GM19351 (cell line): ENCODE data around the gene SCUBE1.
A peak's percentile ranks its signal among the peaks of the same experiment; 100 is the strongest.

ENCODE experiments used
- ATAC-seq: cut with Tn5 transposase; IDR thresholded peaks from one replicate; pipeline ENCODE4 v1.9.1; 2021; ENCODE audit warnings: mild to moderate bottlenecking, moderate library complexity; ENCODE audit not compliant: unreplicated experiment

The SCUBE1 gene

GRCh38 chr22:43267332-43267980, 75.7 kb downstream of the SCUBE1 start:
- ATAC-seq = no peak

GRCh38 chr22:43266076-43266475, 77.1 kb downstream of the SCUBE1 start:
- no peak for ATAC-seq

DNA sequence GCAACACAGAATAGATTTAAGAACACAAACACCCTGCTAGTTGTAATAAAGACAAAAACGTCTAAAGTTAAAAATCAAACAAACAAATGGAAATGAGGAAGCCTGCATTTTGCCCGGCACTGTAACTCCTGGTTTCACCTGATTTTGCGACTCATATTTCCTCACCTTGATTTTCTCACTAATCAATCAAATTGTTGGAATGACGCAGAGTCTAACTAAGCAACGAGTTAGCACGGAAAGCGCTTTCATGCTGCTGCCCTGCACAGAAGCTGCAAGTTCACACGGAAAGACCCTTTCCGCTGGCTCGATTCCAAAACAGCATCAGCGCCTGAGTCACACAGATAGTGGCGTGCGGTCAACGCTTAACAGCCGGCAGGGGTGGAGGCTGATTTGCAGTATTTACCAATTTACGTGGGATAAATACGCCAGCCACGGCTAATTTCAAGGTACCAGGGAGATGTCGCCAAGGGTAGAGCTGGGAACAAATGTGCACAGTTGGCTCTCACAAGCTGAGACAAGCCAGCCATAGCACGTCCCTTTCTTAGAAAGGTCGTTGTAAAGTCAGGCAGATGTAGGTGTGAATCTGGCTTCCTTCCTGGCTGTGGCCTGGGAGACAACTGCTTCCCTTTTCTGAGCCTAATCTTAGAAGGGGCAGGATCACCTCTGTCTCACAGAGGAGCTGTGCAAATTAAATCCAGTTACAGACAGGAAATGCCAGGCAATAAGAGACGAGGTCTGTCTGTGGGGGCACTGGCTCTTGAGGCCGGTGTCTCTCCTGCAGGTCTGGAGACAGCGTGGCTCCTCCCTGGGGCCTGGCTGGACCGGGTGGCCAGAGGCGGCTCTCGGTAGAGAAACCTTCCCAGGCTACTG, 79.3 kb downstream of the SCUBE1 start:
- peak; percentile 72 for ATAC-seq

- ATAC-seq = no peak
Observed at GRCh38 chr22:43262990-43263644, 80.1 kb downstream of the SCUBE1 start.

DNA sequence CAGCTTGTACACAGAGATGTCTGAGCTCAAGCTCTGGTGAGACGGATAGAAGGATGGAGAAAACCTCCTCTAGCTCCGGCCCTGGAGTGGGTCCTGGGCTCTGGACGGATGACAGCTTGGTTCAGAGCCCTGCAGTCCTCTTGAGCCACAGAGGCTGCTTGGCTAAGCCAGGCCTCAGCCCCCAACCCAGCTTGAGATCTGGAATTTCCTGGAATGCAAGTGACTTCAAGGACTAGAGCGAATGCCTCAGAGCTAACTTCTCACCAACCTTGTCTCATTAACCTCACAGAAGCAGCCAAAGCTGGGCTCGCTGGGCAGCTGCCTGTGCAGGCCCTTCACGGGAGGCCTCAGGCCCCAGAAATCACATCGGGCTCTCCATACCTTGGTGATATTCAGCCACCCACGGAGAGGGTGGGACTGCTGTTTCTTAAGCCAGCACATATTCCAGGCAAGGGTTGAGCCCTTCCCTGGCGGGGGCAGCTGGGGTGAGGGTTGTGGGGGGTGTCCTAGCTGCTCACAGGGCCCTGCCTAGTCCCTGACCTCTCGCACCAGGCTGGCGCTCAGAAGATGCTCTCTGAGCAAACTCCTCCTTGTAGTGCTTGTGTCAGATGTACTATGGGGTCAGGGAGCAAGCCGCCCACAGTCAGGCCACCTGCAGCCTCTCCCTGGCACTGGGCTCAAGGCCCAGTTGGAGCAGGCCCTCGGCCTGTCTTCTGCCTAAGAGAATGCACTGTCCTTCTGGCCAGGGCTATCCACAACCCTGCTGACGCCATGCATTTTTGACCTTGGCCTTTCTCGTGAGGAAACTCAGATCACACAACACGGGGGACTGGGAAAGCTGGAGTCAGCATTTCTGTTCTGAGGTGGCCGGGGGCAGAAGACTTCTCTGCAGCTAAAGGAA, 82.6 kb downstream of the SCUBE1 start:
- no peak for ATAC-seq

GRCh38 chr22:43257961-43258360, 85.2 kb downstream of the SCUBE1 start:
- no peak for ATAC-seq

- ATAC-seq = no peak
Observed at GRCh38 chr22:43257549-43257948, 85.6 kb downstream of the SCUBE1 start.

DNA sequence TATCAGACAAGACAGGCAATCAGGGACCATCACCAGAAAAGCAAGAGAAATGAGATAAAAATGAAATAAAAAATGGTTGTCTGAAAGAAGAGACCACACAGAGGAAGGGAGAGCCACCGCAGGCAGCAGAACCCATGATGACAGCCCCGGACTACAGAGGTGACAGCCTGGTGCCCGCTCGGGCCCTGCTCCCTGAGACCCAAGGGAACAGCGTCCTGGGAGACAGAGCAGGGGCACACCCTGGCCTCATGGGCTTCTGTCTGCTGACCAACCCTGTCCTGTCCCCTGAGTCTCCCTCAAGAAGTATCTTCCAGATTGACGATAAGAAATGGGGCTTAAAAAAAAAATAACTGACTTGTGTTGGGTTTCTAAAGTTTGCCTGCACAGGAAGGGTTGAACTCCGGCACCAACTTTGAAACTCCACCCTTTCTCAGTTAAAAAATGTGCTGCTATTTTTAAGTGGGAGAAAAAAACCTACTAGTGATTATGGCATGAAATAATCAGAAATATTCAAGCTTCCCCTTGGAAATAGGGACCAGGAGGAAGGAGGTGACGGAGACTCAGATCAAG, 86.1 kb downstream of the SCUBE1 start:
- no peak for ATAC-seq

DNA sequence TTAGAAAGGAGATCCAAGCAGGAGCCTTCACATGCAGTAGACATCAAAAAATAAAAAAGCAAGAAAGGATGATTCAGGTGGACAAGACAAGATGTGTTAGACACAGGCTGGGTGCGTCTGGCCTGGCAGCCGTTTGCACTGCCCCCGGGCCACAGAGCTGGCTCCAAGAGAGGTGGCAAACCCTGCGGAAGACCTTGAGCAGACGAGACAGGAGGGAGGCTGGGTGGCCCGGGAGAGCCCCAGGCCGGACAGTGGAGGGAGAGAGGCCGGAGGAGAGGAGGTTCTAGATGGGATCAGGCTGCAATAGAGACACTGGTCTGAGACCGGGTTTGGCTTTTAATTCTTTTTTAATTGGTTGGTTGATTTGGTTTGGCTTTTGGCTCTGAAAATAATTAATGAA, 86.6 kb downstream of the SCUBE1 start:
- ATAC-seq = no peak

GRCh38 chr22:43255299-43255698, 87.9 kb downstream of the SCUBE1 start:
- no peak for ATAC-seq

DNA sequence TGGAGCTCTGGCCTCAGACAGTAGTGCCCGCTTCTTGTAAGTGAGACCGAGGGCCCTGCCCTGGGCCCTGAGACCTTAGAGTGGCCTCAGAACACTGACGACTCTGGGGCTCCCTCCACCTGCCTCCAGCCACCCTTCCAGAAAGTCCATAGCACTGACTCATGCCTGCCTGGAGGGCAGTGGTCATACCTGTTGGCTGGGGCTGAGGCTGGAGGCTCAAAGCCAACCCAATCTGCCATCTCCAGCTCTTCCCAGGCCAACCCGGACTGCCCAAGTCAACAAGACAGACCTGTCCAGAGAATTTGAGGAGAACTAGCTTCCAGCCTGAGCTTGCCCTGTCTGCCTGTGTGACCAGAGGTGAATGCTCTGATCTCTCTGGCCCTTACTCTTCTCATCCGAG, 89.3 kb downstream of the SCUBE1 start:
- no peak for ATAC-seq

- no peak for ATAC-seq
Observed at GRCh38 chr22:43252319-43252718, 90.9 kb downstream of the SCUBE1 start.

DNA sequence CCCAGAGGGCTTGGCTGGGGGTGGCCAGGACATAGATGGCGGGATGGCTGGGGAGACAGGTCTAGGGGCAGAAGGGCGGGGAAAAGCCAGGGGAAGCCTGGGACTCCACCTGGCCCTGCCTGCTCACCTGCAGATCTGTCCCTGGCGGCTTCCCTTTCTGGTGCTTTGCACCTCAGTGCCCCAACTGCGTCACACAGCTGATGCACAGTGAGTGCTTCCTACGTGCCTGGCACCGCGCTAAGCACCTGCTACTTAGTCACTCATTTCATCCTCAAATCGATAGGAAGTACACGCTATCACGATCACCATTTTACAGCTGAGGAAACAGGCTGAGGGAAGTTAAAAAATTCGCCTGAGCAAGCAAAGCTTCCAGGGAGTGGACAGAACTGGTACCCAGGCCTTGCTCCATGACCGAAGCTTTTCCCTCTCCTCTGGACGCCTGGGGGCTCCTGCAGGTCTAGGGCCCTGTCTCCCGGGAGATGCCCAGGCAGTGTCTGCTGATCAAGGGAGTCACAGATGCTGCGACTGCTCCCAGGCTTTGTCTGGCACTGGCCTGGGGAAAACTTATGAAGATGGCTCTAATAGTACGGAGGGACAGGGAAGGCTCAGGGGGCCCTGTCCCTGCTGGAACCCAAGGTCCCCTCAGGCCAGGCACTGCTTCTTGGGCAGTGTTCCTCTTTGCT, 93.2 kb downstream of the SCUBE1 start:
- ATAC-seq = no peak

GRCh38 chr22:43247546-43248260, 95.5 kb downstream of the SCUBE1 start:
- no peak for ATAC-seq

DNA sequence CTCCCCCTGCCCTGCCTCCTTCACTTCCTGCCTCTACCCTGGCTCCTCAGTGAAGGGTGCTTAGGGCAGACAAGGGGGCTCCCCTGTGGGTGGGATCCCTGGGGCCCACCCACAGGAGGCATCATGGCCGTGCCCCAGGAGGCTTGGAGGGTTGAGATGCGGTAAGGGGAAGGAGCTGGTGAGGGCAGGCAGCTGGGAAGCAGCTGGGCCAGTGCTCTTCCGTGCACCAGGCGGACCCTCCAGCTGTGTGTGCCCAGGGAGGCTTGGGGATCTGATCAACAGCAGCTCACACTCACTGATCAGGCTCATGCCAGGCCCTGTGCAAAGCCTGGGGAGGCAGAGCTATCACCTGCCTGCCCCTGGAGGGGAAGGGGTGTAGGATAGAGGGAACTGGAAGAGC, 97.0 kb downstream of the SCUBE1 start:
- ATAC-seq = no peak

DNA sequence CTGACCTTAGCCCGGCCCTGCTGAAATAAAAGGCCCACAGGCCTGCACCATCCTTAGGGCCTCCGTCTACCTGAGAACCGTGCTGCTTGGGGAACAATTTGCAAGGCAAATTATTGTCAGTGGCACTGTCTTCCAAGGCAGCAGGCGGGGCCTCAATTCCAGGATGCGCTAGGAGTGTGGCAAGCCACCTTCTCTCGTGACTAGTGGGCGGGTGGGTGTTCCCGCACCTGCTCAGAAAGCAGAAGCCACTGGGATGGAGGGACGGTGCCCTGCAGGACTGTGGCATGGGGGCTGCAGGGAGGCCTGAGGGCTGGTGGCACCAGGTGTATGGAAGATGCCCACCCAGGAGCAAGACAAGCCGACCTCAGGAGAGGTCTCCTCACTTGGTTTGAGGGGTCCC, 97.5 kb downstream of the SCUBE1 start:
- no peak for ATAC-seq

DNA sequence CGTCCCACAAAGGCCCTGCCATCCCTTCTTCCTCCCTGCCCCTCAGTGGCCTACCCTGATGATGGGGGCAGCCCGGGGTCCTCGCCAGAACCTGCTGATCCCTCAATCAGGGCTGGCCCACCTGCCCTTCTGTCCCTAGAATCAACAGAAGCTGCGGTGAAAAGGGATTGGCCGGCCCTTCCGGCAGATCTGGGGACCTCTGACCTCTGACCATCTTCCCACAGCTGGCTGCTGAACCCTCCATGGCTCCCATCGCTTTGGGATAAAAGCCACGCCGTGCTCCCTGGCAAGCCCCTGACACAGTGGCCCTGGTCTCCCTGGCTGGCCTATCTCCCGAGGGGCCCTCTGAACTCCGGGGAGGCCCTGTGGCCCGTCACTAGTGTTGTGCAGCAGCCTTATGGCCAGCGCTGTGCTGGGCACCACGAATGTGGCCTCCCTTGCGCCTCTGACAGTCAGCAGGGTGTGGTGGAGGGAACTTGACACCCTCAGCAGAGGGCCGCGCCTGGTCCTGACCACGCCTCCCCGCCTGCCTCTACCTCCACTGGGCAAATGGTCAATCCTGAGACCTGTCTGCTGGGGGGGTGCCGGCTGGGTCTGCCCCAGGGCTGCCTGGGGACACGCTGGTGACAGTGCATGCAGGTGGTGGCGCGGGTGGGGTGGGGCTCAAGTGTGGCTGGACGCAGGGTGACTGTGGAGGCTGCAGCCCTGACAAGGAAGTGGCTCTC, 98.2 kb downstream of the SCUBE1 start:
- ATAC-seq = no peak

- no peak for ATAC-seq
Observed at GRCh38 chr22:43244402-43244801, 98.8 kb downstream of the SCUBE1 start.

GRCh38 chr22:43243324-43243723, 99.8 kb downstream of the SCUBE1 start:
- no peak for ATAC-seq
